NB4 (cell line): ENCODE measurements around the gene RFPL1.
"Not testable (repeated sequence)": the region's sequence is repeated elsewhere in the genome, so short reads cannot be mapped to it uniquely, and the experiment has no call there.

Experiments
- DNase-seq: peaks from one replicate; pipeline ENCODE4 v3.0.0; 2010; ENCODE audit warnings: low read depth
- H3K4me3 ChIP-seq: one replicate; pipeline ENCODE4 v1.5.1; 2011; ENCODE audit warnings: mild to moderate bottlenecking, low read depth, low read length, moderate library complexity
- CTCF ChIP-seq: IDR thresholded peaks from one replicate; pipeline ENCODE4 v1.5.1; 2012; ENCODE audit warnings: low read depth, low read length
- MAX ChIP-seq: IDR thresholded peaks from 2 replicates; pipeline ENCODE4 v1.6.1; 2011; ENCODE audit warnings: low read depth, low read length
- MYC ChIP-seq: IDR thresholded peaks from 2 replicates; pipeline ENCODE4 v1.6.1; 2011; ENCODE audit warnings: low read depth, low read length
- POLR2A ChIP-seq: IDR thresholded peaks from 2 replicates; pipeline ENCODE4 v1.6.1; 2011; ENCODE audit warnings: mild to moderate bottlenecking; ENCODE audit not compliant: insufficient read length; ENCODE audit errors: extremely low read depth

Gene RFPL1

GRCh38 chr22:29438283-29438682, at the start of gene RFPL1:
TSS of gene RFPL1 (plus strand) at chr22:29438583.
- H3K4me3 ChIP-seq, DNase-seq: not testable (repeated sequence)

GRCh38 chr22:29388759-29389090, 49.7 kb upstream of the RFPL1 start:
- TF ChIP-seq CTCF (no peak), MYC (no peak), MAX (no peak), POLR2A (no peak)
- H3K4me3 ChIP-seq: peak overlapping the region; percentile 60
- no peak for DNase-seq

- DNase-seq: no peak
- TF ChIP-seq CTCF: no peak
- TF ChIP-seq POLR2A: no peak
- no peak for TF ChIP-seq MYC
- TF ChIP-seq MAX: no peak
- H3K4me3 ChIP-seq: no peak overlapping the region
Observed at GRCh38 chr22:29390270-29390669, 48.1 kb upstream of the RFPL1 start.

GRCh38 chr22:29391546-29391945, 46.8 kb upstream of the RFPL1 start:
- TF ChIP-seq MYC (no peak), POLR2A (no peak), CTCF (no peak), MAX (no peak)
- no peak for DNase-seq
- H3K4me3 ChIP-seq: no peak overlapping the region

GRCh38 chr22:29393019-29393608, 45.3 kb upstream of the RFPL1 start:
- peak; percentile 56 for DNase-seq
- TF ChIP-seq POLR2A: no peak
- TF ChIP-seq CTCF: no peak
- TF ChIP-seq MAX: no peak
- no peak for TF ChIP-seq MYC
- no peak overlapping the region for H3K4me3 ChIP-seq

GRCh38 chr22:29394931-29395581, 43.3 kb upstream of the RFPL1 start:
- peak; percentile 80 for DNase-seq
- H3K4me3 ChIP-seq: no peak overlapping the region
- TF ChIP-seq MYC (no peak), CTCF (peak; percentile 79), MAX (no peak), POLR2A (no peak)
